ENCODE data around the gene NATD1.

DNA sequence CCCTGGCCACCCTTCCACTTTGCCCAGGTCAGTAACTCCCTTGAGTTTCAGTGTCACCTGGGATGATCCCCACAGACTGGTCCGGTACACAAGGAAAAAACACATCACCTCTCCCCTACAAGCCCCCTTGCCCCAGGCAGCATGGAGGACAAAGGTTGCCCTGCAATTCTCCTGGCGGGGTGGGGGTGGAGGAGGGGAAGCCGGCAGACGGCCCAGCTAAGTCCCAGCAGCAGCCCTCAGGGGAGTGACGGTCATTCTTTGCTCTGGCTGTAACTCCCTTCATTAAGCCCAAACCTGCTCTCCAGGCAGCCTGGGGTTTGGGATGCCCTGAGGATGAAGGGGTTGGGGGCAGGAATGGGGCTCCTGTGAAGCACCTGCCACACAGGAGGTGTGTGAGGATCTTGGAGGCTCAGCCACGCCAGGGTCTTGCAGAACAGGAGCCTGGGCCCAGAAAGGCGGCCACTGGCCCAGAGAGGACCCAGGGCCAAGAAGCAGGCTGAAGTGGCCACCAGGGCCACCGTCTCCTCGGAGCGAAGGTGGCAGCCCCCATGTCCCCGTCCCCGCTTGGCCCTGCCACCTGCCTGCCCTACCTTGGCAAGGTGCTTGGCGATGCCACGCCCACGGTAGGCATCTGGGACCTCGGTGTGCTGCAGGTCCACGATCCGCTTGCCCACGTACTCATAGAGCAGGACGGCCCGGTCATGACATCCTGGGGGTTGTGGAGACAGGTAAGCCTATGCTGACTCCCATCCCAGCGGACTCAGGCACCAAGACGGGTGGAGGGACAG is 9.5 kb downstream of the NATD1 start:
- TF ChIP-seq YY1 (IDR thresholded peaks at IDR 0.05; ENCODE audit: extremely low read depth, insufficient replicate concordance, low read depth, low read length) (no peak), RAD21 (IDR thresholded peaks at IDR 0.05; ENCODE audit: low read depth) (no peak), CEBPB (IDR thresholded peaks at IDR 0.05; ENCODE audit: low read depth) (no peak), ZNF274 (IDR thresholded peaks at IDR 0.05; ENCODE audit: low read depth, low read length) (no peak), SP1 (IDR thresholded peaks at IDR 0.05; ENCODE audit: low read depth) (no peak), POLR2A (IDR thresholded peaks at IDR 0.05; ENCODE audit: borderline replicate concordance, extremely low read depth, insufficient read depth, insufficient read length) (no peak), EGR1 (IDR thresholded peaks at IDR 0.05; ENCODE audit: low read depth) (no peak)
- TF ChIP-seq, protein P1, sequence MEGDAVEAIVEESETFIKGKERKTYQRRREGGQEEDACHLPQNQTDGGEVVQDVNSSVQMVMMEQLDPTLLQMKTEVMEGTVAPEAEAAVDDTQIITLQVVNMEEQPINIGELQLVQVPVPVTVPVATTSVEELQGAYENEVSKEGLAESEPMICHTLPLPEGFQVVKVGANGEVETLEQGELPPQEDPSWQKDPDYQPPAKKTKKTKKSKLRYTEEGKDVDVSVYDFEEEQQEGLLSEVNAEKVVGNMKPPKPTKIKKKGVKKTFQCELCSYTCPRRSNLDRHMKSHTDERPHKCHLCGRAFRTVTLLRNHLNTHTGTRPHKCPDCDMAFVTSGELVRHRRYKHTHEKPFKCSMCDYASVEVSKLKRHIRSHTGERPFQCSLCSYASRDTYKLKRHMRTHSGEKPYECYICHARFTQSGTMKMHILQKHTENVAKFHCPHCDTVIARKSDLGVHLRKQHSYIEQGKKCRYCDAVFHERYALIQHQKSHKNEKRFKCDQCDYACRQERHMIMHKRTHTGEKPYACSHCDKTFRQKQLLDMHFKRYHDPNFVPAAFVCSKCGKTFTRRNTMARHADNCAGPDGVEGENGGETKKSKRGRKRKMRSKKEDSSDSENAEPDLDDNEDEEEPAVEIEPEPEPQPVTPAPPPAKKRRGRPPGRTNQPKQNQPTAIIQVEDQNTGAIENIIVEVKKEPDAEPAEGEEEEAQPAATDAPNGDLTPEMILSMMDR (IDR thresholded peaks at IDR 0.05 in 2 of 3, conservative IDR thresholded peaks at IDR 0.05 in 1 of 3; ENCODE audit: borderline replicate concordance in 1 of 3, insufficient read depth in 1 of 3, low read depth in 2 of 3, low read length in 2 of 3), result no peak
- TF ChIP-seq, protein P2, sequence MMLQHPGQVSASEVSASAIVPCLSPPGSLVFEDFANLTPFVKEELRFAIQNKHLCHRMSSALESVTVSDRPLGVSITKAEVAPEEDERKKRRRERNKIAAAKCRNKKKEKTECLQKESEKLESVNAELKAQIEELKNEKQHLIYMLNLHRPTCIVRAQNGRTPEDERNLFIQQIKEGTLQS (IDR thresholded peaks at IDR 0.05), result no peak
